Colonic mucosa (tissue), 4 donors: Measurements from ENCODE around the gene PRMT3. TPM values are rescaled to one million over a fixed set of nuclear protein-coding genes. Genes with fewer than 3 reads are reported as not detected.
"Not testable (repeated sequence)": the region's sequence is repeated elsewhere in the genome, so short reads cannot be mapped to it uniquely, and the experiment has no call there.

Source experiments
- DNase-seq: peaks from one replicate; pipeline ENCODE4 v3.0.0-alpha.2; 2020
- H3K27ac ChIP-seq: fragments of 200-600 bp; one replicate; pipeline ENCODE4 v1.8.0; 2021
- H3K27me3 ChIP-seq: fragments of 200-600 bp; one replicate; pipeline ENCODE4 v1.8.0; 2021
- H3K36me3 ChIP-seq: fragments of 200-600 bp; one replicate; pipeline ENCODE4 v1.8.0; 2021
- H3K4me1 ChIP-seq: fragments of 200-600 bp; one replicate; pipeline ENCODE4 v1.8.0; 2021; ENCODE audit warnings: mild to moderate bottlenecking
- H3K4me3 ChIP-seq: fragments of 200-600 bp; one replicate; pipeline ENCODE4 v1.8.0; 2021
- H3K9ac ChIP-seq, 2 donors: one replicate each; pipeline ENCODE4 v1.7.0; 2013; ENCODE audit warnings: control low read depth in 2 of 2, low read depth in 2 of 2, low read length in 2 of 2
- H3K9me3 ChIP-seq: fragments of 200-600 bp; one replicate; pipeline ENCODE4 v1.8.0; 2021
- intact Hi-C: fragments of 100-400 bp; cut with DNase I; formaldehyde crosslinking; loops from one replicate; pipeline ENCODE4 v1.14.1; 2022
- total RNA-seq, 2 donors: library from RNA; stranded (reverse); fragmentation: NEBNext Ultra II Directional in 1 of 2; extraction: Animal tissue kit (Norgen Biotek cat#: 25700) in 1 of 2; gene quantifications; one replicate each; pipeline ENCODE4 v1.2.1, GENCODE V29; 2021
- TF ChIP-seq, protein P1 (sequence below): fragments of 200-600 bp; IDR thresholded peaks from one replicate; pipeline ENCODE4 v1.8.0; 2022; ENCODE audit warnings: antibody characterized with exemption, mild to moderate bottlenecking
- donor health status: healthy.
- donor health status: DM: no; HTN: no; CAD: no.
- donor health status: DM: no; HTN: no; CAD: no.

Gene PRMT3
- total RNA-seq, 2 donors from 2014 or later = 6.2 to 11.0 TPM

DNA sequence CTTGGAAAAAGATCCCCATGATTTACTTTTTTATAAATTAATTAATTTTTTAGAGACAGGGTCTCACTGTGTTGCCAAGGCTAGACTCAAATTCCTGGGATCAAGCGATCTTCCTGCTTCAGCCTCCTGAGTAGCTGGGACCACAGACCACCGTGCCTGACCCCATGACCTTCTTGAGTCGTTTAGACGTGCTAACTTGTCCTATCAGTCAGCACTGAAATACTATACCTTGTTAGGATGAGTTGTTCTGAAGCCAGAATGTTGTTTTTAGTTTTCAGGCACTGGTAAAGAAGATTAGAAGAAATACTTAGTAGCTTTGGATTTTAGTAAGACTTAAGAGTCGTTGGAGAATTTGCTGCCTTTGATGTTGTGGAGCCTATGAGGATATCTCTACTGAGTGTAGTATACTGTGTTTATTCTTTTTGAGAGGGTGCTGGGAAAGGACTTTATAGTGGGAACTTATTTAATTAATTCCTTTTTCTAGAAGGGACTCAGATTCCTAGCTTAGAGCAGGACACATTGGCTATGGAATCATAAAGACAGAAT lies 15.4 kb upstream of the PRMT3 start:
- TF ChIP-seq, protein P1, sequence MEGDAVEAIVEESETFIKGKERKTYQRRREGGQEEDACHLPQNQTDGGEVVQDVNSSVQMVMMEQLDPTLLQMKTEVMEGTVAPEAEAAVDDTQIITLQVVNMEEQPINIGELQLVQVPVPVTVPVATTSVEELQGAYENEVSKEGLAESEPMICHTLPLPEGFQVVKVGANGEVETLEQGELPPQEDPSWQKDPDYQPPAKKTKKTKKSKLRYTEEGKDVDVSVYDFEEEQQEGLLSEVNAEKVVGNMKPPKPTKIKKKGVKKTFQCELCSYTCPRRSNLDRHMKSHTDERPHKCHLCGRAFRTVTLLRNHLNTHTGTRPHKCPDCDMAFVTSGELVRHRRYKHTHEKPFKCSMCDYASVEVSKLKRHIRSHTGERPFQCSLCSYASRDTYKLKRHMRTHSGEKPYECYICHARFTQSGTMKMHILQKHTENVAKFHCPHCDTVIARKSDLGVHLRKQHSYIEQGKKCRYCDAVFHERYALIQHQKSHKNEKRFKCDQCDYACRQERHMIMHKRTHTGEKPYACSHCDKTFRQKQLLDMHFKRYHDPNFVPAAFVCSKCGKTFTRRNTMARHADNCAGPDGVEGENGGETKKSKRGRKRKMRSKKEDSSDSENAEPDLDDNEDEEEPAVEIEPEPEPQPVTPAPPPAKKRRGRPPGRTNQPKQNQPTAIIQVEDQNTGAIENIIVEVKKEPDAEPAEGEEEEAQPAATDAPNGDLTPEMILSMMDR = no peak
- H3K9ac ChIP-seq = no peak overlapping the region
- DNase-seq = no peak
- no peaks in the 10 kb centered on the region for H3K9me3 ChIP-seq
- no peaks in the 10 kb centered on the region for H3K27me3 ChIP-seq
- H3K4me3 ChIP-seq = no peak overlapping the region
- H3K36me3 ChIP-seq = no peaks in the 10 kb centered on the region
- intact Hi-C loops = no loop called here
- no peak overlapping the region for H3K27ac ChIP-seq
- H3K4me1 ChIP-seq = no peaks in the 10 kb centered on the region

DNA sequence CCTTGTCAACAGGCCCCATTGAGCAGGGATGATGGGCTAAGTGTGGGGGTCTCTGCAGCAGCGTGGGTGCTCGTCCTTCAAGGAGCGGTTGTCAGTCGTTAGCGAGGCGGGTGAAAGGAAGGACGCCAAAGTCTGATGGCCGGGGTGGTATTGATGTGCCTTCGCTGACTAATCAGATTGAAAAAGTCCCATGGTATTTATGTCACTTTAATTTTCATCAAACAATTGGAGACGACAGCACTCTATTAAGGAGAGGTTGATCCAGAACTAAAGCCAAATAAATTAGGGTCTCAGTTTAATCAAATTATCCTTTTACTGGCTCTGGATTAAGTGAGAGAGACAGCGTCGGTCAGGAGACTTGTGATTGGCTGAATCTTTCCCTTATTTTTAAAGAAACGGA lies 14.4 kb upstream of the PRMT3 start:
- Histone ChIP-seq H3K27ac (no peak overlapping the region), H3K4me3 (no peak overlapping the region), H3K9me3 (no peaks in the 10 kb centered on the region), H3K27me3 (no peaks in the 10 kb centered on the region), H3K4me1 (no peaks in the 10 kb centered on the region), H3K36me3 (no peaks in the 10 kb centered on the region), H3K9ac (no peak overlapping the region)
- intact Hi-C loops = no loop called here
- TF ChIP-seq, protein P1 = no peak
- no peak for DNase-seq

DNA sequence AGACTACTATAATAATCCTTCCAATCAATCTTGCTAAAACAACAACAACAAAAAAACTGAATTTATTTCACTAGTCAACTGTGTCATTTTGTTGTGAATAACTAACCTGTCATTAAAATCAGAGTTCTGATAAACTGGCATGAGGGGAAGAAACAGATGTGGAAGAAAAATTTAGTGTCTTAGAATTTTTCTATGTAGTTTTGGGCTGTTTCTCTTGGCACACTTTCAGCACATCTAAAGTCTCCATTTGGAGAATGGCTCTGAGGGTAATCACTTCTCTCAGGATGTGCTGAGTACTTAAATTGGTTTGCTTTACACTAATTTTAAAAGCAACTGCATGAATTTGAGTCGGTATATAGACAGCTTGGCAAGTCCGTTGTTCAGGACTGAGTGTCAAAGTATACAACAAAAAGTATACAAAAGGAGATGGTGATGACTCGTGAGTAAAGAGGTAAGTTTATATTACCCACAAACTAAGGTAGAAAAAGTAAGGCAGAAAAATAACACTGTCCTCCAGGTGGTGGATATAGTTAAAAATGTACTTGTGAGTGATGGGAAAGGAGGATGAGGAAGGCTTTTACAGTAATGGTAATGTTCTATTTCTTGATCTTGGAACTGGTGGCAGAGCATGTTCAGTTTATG lies 13.8 kb upstream of the PRMT3 start:
- Histone ChIP-seq H3K36me3 (no peaks in the 10 kb centered on the region), H3K27me3 (no peaks in the 10 kb centered on the region), H3K27ac (no peak overlapping the region), H3K4me1 (no peaks in the 10 kb centered on the region), H3K4me3 (no peak overlapping the region), H3K9me3 (no peaks in the 10 kb centered on the region), H3K9ac (no peak overlapping the region)
- intact Hi-C loops = no loop called here
- no peak for DNase-seq
- TF ChIP-seq, protein P1 = no peak

DNA sequence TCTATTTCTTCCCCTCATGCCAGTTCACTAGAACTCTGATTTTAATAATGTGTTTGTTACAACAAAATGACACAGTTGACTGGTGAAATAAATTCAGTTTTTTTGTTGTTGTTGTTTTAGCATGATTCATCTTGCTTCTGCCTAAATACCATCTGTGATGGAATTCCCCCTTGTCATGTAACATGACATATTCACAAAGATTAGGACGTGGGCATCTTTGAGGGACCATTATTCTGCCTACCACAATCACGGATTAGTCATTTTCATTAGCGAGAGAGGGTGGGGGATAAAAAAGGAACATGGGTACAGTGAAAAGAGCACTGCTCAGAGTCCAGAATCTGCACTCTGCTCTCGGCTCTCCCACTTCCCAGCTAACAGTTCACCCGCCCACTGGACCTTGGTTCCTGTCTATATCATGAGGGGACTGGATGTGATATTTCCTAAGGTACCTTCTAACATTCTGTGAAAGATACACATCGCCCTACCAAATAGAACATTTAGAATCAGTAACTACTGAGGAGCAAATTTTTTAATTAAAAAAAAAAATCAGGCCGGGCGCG lies 12.7 kb upstream of the PRMT3 start:
- TF ChIP-seq, protein P1 = no peak
- no peaks in the 10 kb centered on the region for H3K9me3 ChIP-seq
- no peaks in the 10 kb centered on the region for H3K4me1 ChIP-seq
- H3K27ac ChIP-seq = no peak overlapping the region
- no peaks in the 10 kb centered on the region for H3K27me3 ChIP-seq
- no peak overlapping the region for H3K4me3 ChIP-seq
- DNase-seq = no peak
- no peak overlapping the region for H3K9ac ChIP-seq
- peaks cover 3% of the 10 kb centered on the region for H3K36me3 ChIP-seq
- intact Hi-C loops = no loop called here

DNA sequence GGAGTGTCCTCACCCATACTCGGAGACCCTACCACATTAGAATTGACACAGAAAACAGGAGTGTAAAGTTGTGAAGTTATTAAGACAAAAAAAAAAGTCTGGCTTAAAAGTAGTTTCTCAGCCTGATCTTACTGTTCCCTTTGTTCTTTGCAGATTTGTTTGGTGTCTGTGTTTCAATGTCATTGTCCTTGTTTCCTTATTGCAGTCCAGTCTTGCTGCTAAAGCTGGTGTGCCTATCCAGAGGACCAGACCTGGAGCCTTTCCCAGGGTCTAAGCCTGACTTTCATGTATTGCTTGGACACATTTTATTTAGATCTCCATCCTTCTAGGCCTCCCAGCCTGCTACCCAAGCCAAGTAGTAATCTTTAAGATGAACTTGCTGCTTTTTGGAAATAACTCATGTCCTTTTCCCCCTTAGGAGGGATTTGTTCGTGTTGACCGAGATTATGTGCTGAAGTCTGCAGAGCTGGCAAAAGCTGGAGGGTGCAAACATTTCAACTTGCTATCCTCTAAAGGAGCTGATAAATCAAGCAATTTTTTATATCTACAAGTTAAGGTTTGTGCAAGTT lies 11.3 kb upstream of the PRMT3 start:
- no peaks in the 10 kb centered on the region for H3K4me1 ChIP-seq
- TF ChIP-seq, protein P1 = no peak
- DNase-seq = no peak
- no peak overlapping the region for H3K9ac ChIP-seq
- intact Hi-C loops = no loop called here
- no peaks in the 10 kb centered on the region for H3K9me3 ChIP-seq
- H3K27me3 ChIP-seq = no peaks in the 10 kb centered on the region
- H3K36me3 ChIP-seq = peaks cover 3% of the 10 kb centered on the region
- H3K27ac ChIP-seq = no peak overlapping the region
- H3K4me3 ChIP-seq = no peak overlapping the region

DNA sequence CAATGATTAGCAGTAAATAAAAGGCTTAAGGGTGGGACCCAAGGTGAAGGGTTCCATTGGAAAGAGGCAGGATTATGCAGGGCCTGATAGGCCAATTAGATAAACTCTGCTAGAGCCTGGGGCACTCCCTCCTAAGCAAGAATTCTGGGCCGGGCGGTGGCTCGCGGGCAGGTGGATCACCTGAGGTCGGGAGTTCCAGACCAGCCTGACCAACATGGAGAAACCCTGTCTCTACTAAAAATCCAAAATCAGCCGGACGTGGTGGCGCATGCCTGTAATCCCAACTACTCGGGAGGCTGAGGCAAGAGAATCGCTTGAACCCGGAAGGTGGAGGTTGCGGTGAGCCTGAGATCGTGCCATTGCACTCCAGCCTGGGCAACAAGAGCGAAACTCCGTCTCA lies 1.5 kb upstream of the PRMT3 start:
- H3K36me3 ChIP-seq, H3K9me3 ChIP-seq, intact Hi-C loops, H3K27ac ChIP-seq, DNase-seq, H3K4me1 ChIP-seq, H3K9ac ChIP-seq, H3K4me3 ChIP-seq, H3K27me3 ChIP-seq: not testable (repeated sequence)
